ENCODE results near the gene GABBR2.

- no peak for TF ChIP-seq CTCF (IDR thresholded peaks at IDR 0.05)
- no peak for TF ChIP-seq POLR2A (IDR thresholded peaks at IDR 0.05)
Observed at GRCh38 chr9:98409719-98410118, 299.0 kb downstream of the GABBR2 start.

Data from adrenal gland (tissue), 5 donors.